GM18517 (cell line): ENCODE measurements around the gene STIM2.

Source experiments
- ATAC-seq: cut with Tn5 transposase; IDR thresholded peaks from one replicate; pipeline ENCODE4 v1.9.1; 2021; ENCODE audit warnings: mild to moderate bottlenecking, moderate library complexity; ENCODE audit not compliant: unreplicated experiment

The STIM2 gene

DNA sequence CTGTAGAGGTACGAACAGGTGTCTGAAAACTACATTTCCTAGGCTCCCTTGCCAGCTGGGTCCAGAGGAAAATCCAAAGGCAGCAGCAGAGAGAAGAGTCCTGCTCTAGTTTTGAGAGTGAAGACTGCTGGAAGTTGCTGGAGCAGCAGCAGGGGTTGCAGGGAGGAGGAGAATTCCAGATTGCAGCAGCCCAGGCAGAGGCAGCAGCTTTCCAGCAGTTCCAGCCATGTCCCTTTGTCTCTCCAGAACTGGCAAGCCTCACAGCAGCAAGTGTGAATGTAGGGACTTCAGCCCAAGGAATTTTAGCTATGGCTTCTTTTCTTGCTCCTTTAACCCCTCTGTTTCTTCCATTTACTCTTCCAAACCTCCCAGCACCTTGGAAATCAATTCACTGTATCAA is 24.1 kb upstream of the STIM2 start:
- ATAC-seq: no peak

DNA sequence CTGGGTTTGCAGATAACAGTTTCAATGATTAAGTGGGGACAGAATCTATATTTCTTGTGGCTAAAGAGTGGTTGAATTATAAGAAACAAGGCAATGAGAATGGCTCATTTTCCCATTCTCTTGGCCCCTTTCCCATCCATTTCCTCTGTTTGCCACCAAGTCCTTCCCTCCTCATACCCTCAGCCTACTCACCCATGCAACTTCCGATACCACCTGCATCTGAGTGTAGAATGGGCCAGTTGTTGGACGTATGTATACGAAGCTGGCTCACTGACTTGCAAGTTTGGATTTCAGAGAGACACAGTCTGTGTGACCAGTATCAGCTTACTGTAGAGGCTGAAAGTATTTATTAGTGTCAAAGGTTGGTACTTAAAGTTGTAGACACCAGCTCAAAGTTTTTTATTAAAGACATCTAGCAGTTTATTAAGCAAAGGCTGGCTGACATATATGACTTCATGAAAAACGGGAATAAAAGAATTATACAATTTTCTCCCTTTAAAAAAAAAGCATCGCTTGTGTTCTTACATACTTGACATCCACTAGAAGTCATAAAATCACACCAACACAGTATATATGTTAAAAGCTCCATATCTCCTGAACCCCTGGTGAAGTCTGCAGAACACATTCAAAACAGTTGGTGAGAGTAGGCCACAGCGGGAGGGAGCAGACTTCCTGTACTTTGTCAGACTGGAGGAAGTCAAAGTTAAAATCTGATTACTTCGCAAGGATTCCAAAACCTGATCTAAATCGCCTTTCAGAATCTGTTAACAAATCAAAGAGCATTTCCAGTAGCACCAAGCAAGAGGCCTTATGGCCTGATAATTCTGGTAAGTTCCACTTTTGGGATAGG is 22.4 kb upstream of the STIM2 start:
- no peak for ATAC-seq

GRCh38 chr4:26839016-26839415 is 21.6 kb upstream of the STIM2 start:
- no peak for ATAC-seq

GRCh38 chr4:26839534-26839951 is 21.1 kb upstream of the STIM2 start:
- no peak for ATAC-seq

DNA sequence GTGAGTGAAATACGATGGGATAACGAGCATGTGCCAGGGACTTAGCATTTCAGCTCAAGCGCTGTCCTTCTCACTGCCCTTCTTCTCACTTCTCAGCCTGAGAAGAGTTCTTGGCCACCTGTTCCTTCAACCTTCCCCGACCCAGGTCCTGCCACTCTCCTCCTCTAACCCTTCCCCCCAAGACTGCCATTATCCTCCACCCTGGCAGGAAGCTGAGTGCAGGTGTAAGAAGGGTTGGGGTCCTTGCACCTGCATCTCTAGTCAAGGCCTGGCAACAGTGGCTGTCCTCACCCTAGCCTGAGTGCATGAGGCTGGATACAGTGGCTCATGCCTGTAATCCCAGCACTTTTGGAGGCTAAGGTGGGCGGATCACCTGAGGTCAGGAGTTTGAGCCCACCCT is 19.9 kb upstream of the STIM2 start:
- ATAC-seq: no peak

- no peak for ATAC-seq
Observed at GRCh38 chr4:26842911-26843310, 17.7 kb upstream of the STIM2 start.

DNA sequence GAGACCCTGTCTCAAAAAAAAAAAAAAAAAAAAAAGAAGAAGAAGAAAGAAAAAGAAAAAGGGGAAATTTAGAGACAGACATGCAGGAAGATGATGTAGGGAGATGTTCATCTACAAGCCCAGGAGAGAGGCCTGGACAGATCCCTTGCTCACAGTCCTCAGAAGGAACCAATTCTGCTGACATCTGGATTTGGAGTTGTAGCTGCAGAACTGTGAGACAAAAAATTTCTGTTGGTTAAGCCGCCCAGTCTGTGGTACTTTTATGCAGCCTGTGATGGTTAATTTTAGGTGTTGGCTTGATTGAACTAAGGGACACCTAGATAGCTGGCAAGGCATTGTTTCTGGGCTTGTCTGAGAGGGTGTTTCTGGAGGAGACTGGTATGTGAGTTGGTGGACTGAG is 10.1 kb upstream of the STIM2 start:
- ATAC-seq: no peak

DNA sequence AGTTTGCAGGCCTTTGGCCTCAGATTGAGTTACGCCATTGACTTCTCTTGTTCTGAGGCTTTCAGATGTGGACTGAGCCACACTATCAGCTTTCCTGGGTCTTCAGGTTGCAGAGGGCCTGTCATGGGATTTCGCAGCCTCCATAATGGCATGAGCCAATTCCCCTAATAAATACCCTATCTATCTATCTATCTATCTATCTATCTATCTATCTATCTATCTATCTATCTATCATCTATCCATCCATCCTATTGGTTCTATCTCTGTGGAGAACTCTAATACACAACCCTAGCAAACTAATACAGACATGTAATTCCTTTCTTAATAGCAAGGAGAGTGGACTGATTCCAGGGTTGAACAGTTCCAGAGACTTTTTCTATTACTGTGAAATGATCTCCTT is 9.5 kb upstream of the STIM2 start:
- no peak for ATAC-seq

DNA sequence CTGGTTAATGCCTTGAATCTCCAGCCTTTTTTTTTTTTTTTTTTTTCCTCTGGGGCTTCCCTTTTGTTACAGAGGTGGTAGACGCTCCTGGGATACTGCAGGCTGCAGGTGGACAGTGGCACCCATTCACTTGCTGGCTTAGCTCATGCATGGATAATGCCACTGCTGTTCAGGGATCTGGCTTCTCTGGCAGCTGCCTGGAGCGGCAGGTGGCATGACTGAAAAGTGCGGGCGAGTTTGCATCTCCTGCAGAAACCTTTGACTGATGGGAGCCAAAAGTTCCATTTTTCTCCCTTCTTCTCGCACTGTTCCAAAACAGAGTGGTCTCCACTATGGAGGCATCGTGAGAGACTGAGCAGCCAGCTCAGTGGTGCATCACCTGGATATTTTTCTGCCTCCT is 5.9 kb upstream of the STIM2 start:
- no peak for ATAC-seq

- no peak for ATAC-seq
Observed at GRCh38 chr4:26856906-26857277, 3.7 kb upstream of the STIM2 start.

- peak; percentile 49 for ATAC-seq
Observed at GRCh38 chr4:26857278-26858034, 3.2 kb upstream of the STIM2 start.

DNA sequence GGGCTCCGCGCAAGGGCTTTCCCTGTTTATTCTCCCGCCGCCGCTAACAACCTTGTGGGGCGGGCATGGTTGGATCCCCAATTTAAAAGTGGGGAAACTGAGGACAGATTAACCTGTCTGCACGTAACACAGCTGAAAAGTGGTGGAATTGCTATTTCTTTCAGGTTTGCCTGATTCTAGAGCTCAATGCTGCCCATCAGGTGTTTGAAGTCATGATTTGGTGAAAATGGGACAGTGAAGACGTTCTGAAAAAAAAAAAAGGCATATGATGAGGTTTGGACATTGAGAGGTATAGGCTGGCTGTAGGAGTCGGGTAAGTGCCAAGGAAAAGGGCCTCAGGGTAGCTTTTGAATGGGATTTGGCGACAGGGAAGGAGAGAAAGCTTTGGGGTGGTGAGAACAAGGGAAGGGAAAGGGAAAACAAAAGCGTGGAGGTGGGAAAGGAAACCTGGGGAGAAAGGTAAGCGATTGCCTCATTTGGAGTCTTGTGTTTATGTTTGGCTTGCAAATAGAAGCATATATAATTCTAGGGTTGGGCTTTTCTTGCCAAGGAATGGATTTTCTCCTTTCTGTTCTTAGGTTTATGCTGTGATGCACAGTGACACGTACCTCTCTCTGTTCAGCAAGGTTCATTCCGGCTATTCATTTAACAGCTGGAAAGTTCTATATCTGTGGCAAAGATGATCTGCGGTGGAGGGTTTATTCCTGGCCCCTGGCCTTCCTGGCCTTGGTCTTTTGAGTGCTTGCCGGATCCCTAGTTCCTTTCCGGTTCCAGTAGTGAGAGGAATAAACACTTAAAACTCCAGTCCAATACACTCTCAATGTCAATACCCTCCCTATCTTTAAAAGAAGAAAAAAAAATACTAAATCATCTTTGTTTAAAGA is 2.4 kb upstream of the STIM2 start:
- ATAC-seq: no peak

DNA sequence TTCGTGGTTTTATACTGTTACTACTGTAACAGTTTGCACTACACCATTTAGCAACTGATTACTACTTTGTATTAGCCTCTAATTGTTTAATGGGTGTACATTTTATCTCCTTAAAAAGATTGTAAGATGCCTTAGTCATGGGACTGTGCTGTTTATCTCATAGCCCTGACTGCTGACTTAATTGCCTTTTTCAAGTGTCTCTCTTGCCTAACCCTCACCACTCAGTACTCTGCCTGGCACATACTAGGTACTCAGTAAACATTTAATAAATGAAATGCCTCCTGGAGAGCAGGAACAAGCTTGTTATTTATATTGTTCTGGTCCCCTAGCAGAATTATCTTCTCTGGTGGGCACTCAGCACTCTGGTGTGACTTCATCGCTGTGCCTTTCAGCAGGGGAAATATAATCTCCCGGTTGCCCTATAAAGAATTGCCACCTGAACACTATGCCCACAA is 1.7 kb upstream of the STIM2 start:
- no peak for ATAC-seq

DNA sequence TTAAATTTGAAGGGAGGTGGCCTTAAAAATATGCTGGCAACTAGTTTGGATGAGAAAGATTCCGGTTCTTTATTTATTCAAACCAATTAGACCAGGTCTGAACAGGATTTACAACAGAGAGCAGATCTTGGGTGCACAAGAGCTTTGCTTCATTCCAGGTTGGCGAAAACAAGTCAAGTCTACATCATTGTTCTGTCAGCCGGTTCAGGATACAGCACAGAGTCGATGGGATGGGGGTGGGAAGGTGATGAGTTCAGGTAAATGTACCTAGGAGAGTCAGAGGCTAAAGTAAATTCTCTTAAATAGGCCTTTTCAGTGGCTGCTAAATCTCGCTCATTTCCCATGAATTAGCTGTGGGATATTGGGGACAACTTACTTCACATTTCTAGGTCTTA is 882 bp upstream of the STIM2 start:
- no peak for ATAC-seq

DNA sequence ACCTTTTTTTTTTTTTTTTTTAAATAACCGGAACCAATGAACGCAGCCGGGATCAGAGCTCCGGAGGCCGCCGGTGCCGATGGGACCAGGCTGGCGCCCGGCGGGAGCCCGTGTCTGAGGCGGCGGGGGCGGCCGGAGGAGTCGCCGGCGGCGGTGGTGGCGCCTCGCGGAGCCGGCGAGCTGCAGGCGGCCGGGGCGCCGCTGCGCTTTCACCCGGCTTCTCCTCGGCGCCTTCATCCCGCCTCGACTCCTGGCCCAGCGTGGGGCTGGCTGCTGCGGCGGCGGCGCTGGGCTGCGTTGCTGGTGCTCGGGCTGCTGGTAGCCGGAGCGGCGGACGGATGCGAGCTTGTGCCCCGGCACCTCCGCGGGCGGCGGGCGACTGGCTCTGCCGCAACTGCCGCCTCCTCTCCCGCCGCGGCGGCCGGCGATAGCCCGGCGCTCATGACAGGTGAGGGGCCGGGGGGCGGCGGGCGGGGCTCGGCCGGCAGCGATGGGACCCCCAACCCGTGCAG is 337 bp downstream of the STIM2 start:
- peak; percentile 24 for ATAC-seq

DNA sequence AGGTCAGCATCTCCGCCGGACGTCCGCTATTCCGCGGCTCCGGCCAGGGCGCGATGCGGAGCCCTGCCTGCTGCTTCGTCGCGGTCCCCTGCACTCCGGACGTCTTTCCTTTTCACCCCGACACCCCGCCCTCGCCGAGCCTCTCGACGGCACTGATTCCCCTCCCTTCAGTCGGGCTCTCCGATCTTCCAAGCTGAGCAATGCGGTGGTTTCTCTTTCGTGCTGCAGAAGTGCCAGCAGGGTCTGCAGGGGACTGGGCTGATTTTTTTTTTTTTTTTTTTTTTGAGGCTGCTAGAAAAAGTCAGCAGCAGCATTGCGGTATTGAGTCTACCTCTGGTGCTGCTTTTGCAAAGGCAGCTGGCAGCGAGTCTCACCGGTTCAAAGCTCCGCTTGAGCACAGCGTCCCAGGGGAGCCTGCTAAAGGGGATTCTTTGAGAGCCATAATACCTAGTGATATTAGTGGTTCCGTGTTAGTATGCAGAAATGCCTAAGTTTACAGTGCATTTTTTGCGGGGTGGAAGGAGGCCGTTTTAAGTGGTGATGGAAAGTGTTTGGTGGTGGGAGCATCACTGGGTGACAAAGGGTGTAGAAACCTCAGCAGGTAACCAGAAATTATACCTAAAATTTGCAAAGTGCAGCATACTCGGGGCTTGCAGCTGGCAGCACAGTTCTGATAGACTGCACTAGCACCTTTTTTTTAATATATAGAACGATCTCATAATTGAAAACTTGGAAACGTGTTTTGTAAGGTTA is 969 bp downstream of the STIM2 start:
- peak; percentile 37 for ATAC-seq

DNA sequence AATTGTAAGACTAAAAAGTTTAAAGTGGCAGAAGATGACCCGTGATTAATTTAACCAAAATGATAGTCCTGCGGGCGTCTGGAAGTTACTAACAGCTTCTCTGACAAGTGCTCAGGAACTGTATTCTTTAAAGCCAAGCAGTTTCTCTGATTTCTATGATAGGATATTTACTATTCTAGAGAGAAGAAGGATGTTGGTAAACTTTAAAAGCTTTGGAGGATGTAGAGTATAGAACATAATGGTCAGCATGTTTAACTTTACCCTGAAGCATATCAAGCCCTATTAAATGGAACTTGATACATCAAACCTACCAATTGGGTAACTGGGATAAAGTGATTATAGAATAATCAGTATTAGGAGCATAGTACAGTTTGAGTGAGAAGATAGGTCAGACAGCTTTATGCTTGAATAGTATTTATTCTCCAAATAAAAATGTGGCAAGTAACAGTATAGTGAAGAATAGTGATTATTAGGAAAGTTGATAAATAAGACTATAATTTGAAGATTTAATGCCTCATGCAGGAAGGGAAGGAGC is 1.8 kb downstream of the STIM2 start:
- ATAC-seq: no peak

GRCh38 chr4:26863512-26863911 is 2.9 kb downstream of the STIM2 start:
- no peak for ATAC-seq

- ATAC-seq: no peak
Observed at GRCh38 chr4:26864899-26865298, 4.3 kb downstream of the STIM2 start.

- no peak for ATAC-seq
Observed at GRCh38 chr4:26866203-26866602, 5.6 kb downstream of the STIM2 start.
